ENCODE measurements around the gene CHMP5. TPM values are rescaled to one million over a fixed set of nuclear protein-coding genes. Genes with fewer than 3 reads are reported as not detected.

Gene CHMP5
- total RNA-seq, 1 experiment from 2014 or later = 61.8 TPM

GRCh38 chr9:33331377-33331891, 66.6 kb downstream of the CHMP5 start:
- no peak for DNase-seq (ENCODE audit: low read depth, low spot score)
- POLR2A ChIA-PET = no interaction called here

More at GRCh38 chr9:33331377-33331891, 66.6 kb downstream of the CHMP5 start:
- Histone ChIP-seq H3K9ac (ENCODE audit: low read length) (no peak overlapping the region), H3K36me3 (ENCODE audit: control insufficient read depth in 1 of 2, insufficient read depth in 2 of 2, low read length in 2 of 2) (peaks cover 19 to 22% of the 10 kb centered on the region in 2 experiments; a peak in 3 of 4 replicates), H3K4me1 (ENCODE audit: control insufficient read depth in 1 of 2, insufficient read depth in 2 of 2, low read length in 2 of 2) (no peaks in the 10 kb centered on the region), H3K9me2 (ENCODE audit: insufficient read depth) (no peaks in the 10 kb centered on the region), H4K20me1 (ENCODE audit: insufficient read depth) (no peaks in the 10 kb centered on the region), H3K27ac (ENCODE audit: low read depth, low read length) (no peak overlapping the region), H3K4me3 (replicated peaks in 1 of 2; ENCODE audit: low read depth in 1 of 2, low read length in 2 of 2) (no peak overlapping the region), H3K79me2 (ENCODE audit: insufficient read depth, low read length) (no peaks in the 10 kb centered on the region), H3K9me3 (ENCODE audit: control insufficient read depth in 1 of 2, insufficient read depth in 1 of 2, low read depth in 1 of 2, low read length in 2 of 2) (no peaks in the 10 kb centered on the region), H3K4me2 (ENCODE audit: low read length) (no peak overlapping the region), H2AFZ (ENCODE audit: low read depth, low read length, poor library complexity, severe bottlenecking) (no peak overlapping the region), H3K27me3 (ENCODE audit: insufficient read depth, low read length) (no peaks in the 10 kb centered on the region)
- no TSS peak for BruUV-seq (replicated peaks)
- ChIA-PET CTCF (no interaction called here), RAD21 (ENCODE audit: low non-redundant PET in 1 of 2, low total read pairs in 2 of 2, uncharacterized antibody in 2 of 2, unreplicated experiment in 2 of 2) (no interaction called here)
- no peak for TF ChIP-seq YY1 (IDR thresholded peaks at IDR 0.05; ENCODE audit: extremely low read depth, insufficient replicate concordance, low read depth, low read length)
- no peak for TF ChIP-seq SIN3A (IDR thresholded peaks at IDR 0.05; ENCODE audit: low read depth)
- no peak for ATAC-seq
- intact Hi-C loops (cut with micrococcal nuclease) = no loop called here

Other genes with a start within 250 kb of the CHMP5 start
- gene DNAJA1, start 239.8 kb upstream of the CHMP5 start, total RNA-seq (2021; ENCODE audit: unreplicated experiment) = 117 TPM
- gene SMU1, start 188.4 kb upstream of the CHMP5 start, total RNA-seq (2021; ENCODE audit: unreplicated experiment) = 30.5 TPM
- 31.4 TPM for gene B4GALT1, start 97.7 kb upstream of the CHMP5 start, total RNA-seq (2021; ENCODE audit: unreplicated experiment)
- not detected for gene SPINK4, start 24.9 kb upstream of the CHMP5 start, total RNA-seq (2021; ENCODE audit: unreplicated experiment)
- 58.2 TPM for gene BAG1, start 341 bp upstream of the CHMP5 start, total RNA-seq (2021; ENCODE audit: unreplicated experiment)
- gene NFX1, start 25.5 kb downstream of the CHMP5 start, total RNA-seq (2021; ENCODE audit: unreplicated experiment) = 31.7 TPM
- gene AQP7, start 137.5 kb downstream of the CHMP5 start, total RNA-seq (2021; ENCODE audit: unreplicated experiment) = 0.96 TPM
- gene AQP3, start 182.5 kb downstream of the CHMP5 start, total RNA-seq (2021; ENCODE audit: unreplicated experiment) = 5.5 TPM
- 36.4 TPM for gene NOL6, start 208.9 kb downstream of the CHMP5 start, total RNA-seq (2021; ENCODE audit: unreplicated experiment)

Measured in HCT116 (cell line).